ENCODE results near the gene FCHSD2.
"Not testable (repeated sequence)": the region's sequence is repeated elsewhere in the genome, so short reads cannot be mapped to it uniquely, and the experiment has no call there.

Gene FCHSD2

GRCh38 chr11:72976522-72976892, 165.6 kb downstream of the FCHSD2 start:
- not testable (repeated sequence) for H3K9ac ChIP-seq (ENCODE audit: low read length); H3K36me3 ChIP-seq (ENCODE audit: control insufficient read depth, insufficient read depth, low read length); H3K4me3 ChIP-seq (ENCODE audit: low read length); H3K4me1 ChIP-seq (ENCODE audit: control insufficient read depth, insufficient read depth, low read length); H3K27me3 ChIP-seq (ENCODE audit: control insufficient read depth, insufficient read depth, low read length); H3K9me3 ChIP-seq (ENCODE audit: control insufficient read depth, low read length)

GRCh38 chr11:72975778-72976521, 166.2 kb downstream of the FCHSD2 start:
- no peak overlapping the region for H3K4me3 ChIP-seq (ENCODE audit: low read length)
- no peaks in the 10 kb centered on the region for H3K36me3 ChIP-seq (ENCODE audit: control insufficient read depth, insufficient read depth, low read length)
- peaks cover 5% of the 10 kb centered on the region for H3K4me1 ChIP-seq (ENCODE audit: control insufficient read depth, insufficient read depth, low read length)

GRCh38 chr11:72974487-72975205, 167.5 kb downstream of the FCHSD2 start:
- no peaks in the 10 kb centered on the region for H3K36me3 ChIP-seq (ENCODE audit: control insufficient read depth, insufficient read depth, low read length)
- H3K4me1 ChIP-seq (ENCODE audit: control insufficient read depth, insufficient read depth, low read length) = peaks cover 5% of the 10 kb centered on the region

More at GRCh38 chr11:72975778-72976521, 166.2 kb downstream of the FCHSD2 start:
- H3K9ac ChIP-seq (ENCODE audit: low read length) = no peak overlapping the region
- no peaks in the 10 kb centered on the region for H3K27me3 ChIP-seq (ENCODE audit: control insufficient read depth, insufficient read depth, low read length)
- H3K9me3 ChIP-seq (ENCODE audit: control insufficient read depth, low read length) = no peaks in the 10 kb centered on the region

GRCh38 chr11:72972496-72973128, 169.5 kb downstream of the FCHSD2 start:
- H3K27me3 ChIP-seq (ENCODE audit: control insufficient read depth, insufficient read depth, low read length) = no peaks in the 10 kb centered on the region
- no peaks in the 10 kb centered on the region for H3K9me3 ChIP-seq (ENCODE audit: control insufficient read depth, low read length)
- H3K4me3 ChIP-seq (ENCODE audit: low read length) = no peak overlapping the region
- H3K4me1 ChIP-seq (ENCODE audit: control insufficient read depth, insufficient read depth, low read length) = peaks cover 5% of the 10 kb centered on the region
- H3K36me3 ChIP-seq (ENCODE audit: control insufficient read depth, insufficient read depth, low read length) = no peaks in the 10 kb centered on the region
- no peak overlapping the region for H3K9ac ChIP-seq (ENCODE audit: low read length)

More at GRCh38 chr11:72974487-72975205, 167.5 kb downstream of the FCHSD2 start:
- Histone ChIP-seq H3K9ac (ENCODE audit: low read length) (no peak overlapping the region), H3K27me3 (ENCODE audit: control insufficient read depth, insufficient read depth, low read length) (no peaks in the 10 kb centered on the region), H3K9me3 (ENCODE audit: control insufficient read depth, low read length) (no peaks in the 10 kb centered on the region), H3K4me3 (ENCODE audit: low read length) (no peak overlapping the region)

- Histone ChIP-seq H3K4me3 (ENCODE audit: low read length) (no peak overlapping the region), H3K36me3 (ENCODE audit: control insufficient read depth, insufficient read depth, low read length) (no peaks in the 10 kb centered on the region), H3K4me1 (ENCODE audit: control insufficient read depth, insufficient read depth, low read length) (peaks cover 5% of the 10 kb centered on the region), H3K9ac (ENCODE audit: low read length) (no peak overlapping the region), H3K9me3 (ENCODE audit: control insufficient read depth, low read length) (no peaks in the 10 kb centered on the region), H3K27me3 (ENCODE audit: control insufficient read depth, insufficient read depth, low read length) (no peaks in the 10 kb centered on the region)
Observed at GRCh38 chr11:72971192-72971967, 170.7 kb downstream of the FCHSD2 start.

GRCh38 chr11:72970557-72971118, 171.5 kb downstream of the FCHSD2 start:
- Histone ChIP-seq H3K27me3 (ENCODE audit: control insufficient read depth, insufficient read depth, low read length) (no peaks in the 10 kb centered on the region), H3K9ac (ENCODE audit: low read length) (no peak overlapping the region), H3K4me1 (ENCODE audit: control insufficient read depth, insufficient read depth, low read length) (peaks cover 5% of the 10 kb centered on the region)

GRCh38 chr11:72969894-72970335, 172.2 kb downstream of the FCHSD2 start:
- H3K4me3 ChIP-seq (ENCODE audit: low read length) = no peak overlapping the region
- H3K9me3 ChIP-seq (ENCODE audit: control insufficient read depth, low read length) = no peaks in the 10 kb centered on the region
- H3K4me1 ChIP-seq (ENCODE audit: control insufficient read depth, insufficient read depth, low read length) = peaks cover 5% of the 10 kb centered on the region
- H3K9ac ChIP-seq (ENCODE audit: low read length) = no peak overlapping the region
- no peaks in the 10 kb centered on the region for H3K36me3 ChIP-seq (ENCODE audit: control insufficient read depth, insufficient read depth, low read length)
- no peaks in the 10 kb centered on the region for H3K27me3 ChIP-seq (ENCODE audit: control insufficient read depth, insufficient read depth, low read length)

More at GRCh38 chr11:72970557-72971118, 171.5 kb downstream of the FCHSD2 start:
- Histone ChIP-seq H3K36me3 (ENCODE audit: control insufficient read depth, insufficient read depth, low read length) (no peaks in the 10 kb centered on the region), H3K9me3 (ENCODE audit: control insufficient read depth, low read length) (no peaks in the 10 kb centered on the region), H3K4me3 (ENCODE audit: low read length) (no peak overlapping the region)

- Histone ChIP-seq H3K9me3 (ENCODE audit: control insufficient read depth, low read length) (no peaks in the 10 kb centered on the region), H3K9ac (ENCODE audit: low read length) (no peak overlapping the region), H3K27me3 (ENCODE audit: control insufficient read depth, insufficient read depth, low read length) (no peaks in the 10 kb centered on the region), H3K36me3 (ENCODE audit: control insufficient read depth, insufficient read depth, low read length) (no peaks in the 10 kb centered on the region), H3K4me1 (ENCODE audit: control insufficient read depth, insufficient read depth, low read length) (no peaks in the 10 kb centered on the region), H3K4me3 (ENCODE audit: low read length) (no peak overlapping the region)
Observed at GRCh38 chr11:72968390-72968789, 173.7 kb downstream of the FCHSD2 start.

GRCh38 chr11:72965672-72966071, 176.4 kb downstream of the FCHSD2 start:
- no peak overlapping the region for H3K4me3 ChIP-seq (ENCODE audit: low read length)
- H3K9ac ChIP-seq (ENCODE audit: low read length) = no peak overlapping the region
- H3K4me1 ChIP-seq (ENCODE audit: control insufficient read depth, insufficient read depth, low read length) = no peaks in the 10 kb centered on the region
- no peaks in the 10 kb centered on the region for H3K27me3 ChIP-seq (ENCODE audit: control insufficient read depth, insufficient read depth, low read length)
- no peaks in the 10 kb centered on the region for H3K9me3 ChIP-seq (ENCODE audit: control insufficient read depth, low read length)
- no peaks in the 10 kb centered on the region for H3K36me3 ChIP-seq (ENCODE audit: control insufficient read depth, insufficient read depth, low read length)

- H3K36me3 ChIP-seq (ENCODE audit: control insufficient read depth, insufficient read depth, low read length) = no peaks in the 10 kb centered on the region
- no peak overlapping the region for H3K9ac ChIP-seq (ENCODE audit: low read length)
- no peak overlapping the region for H3K4me3 ChIP-seq (ENCODE audit: low read length)
- no peaks in the 10 kb centered on the region for H3K27me3 ChIP-seq (ENCODE audit: control insufficient read depth, insufficient read depth, low read length)
- no peaks in the 10 kb centered on the region for H3K4me1 ChIP-seq (ENCODE audit: control insufficient read depth, insufficient read depth, low read length)
- H3K9me3 ChIP-seq (ENCODE audit: control insufficient read depth, low read length) = no peaks in the 10 kb centered on the region
Observed at GRCh38 chr11:72962717-72963116, 179.4 kb downstream of the FCHSD2 start.

- H3K4me1 ChIP-seq (ENCODE audit: control insufficient read depth, insufficient read depth, low read length) = no peaks in the 10 kb centered on the region
- H3K27me3 ChIP-seq (ENCODE audit: control insufficient read depth, insufficient read depth, low read length) = no peaks in the 10 kb centered on the region
- no peaks in the 10 kb centered on the region for H3K9me3 ChIP-seq (ENCODE audit: control insufficient read depth, low read length)
- H3K9ac ChIP-seq (ENCODE audit: low read length) = no peak overlapping the region
- no peaks in the 10 kb centered on the region for H3K36me3 ChIP-seq (ENCODE audit: control insufficient read depth, insufficient read depth, low read length)
- H3K4me3 ChIP-seq (ENCODE audit: low read length) = no peak overlapping the region
Observed at GRCh38 chr11:72962084-72962483, 180.0 kb downstream of the FCHSD2 start.
